Effector CD4-positive, alpha-beta T cell (primary cell): ENCODE data around the gene MGLL.

ENCODE experiments used
- DNase-seq: peaks from one replicate; pipeline ENCODE4 v3.0.0-alpha.2; 2020

MGLL gene

GRCh38 chr3:127646501-127647046 lies 175.7 kb downstream of the MGLL start:
- no peak for DNase-seq

GRCh38 chr3:127645371-127646015 lies 176.8 kb downstream of the MGLL start:
- no peak for DNase-seq

- no peak for DNase-seq
Observed at GRCh38 chr3:127644641-127645370, 177.5 kb downstream of the MGLL start.

GRCh38 chr3:127640042-127640355 lies 182.3 kb downstream of the MGLL start:
- no peak for DNase-seq

- DNase-seq, result no peak
Observed at GRCh38 chr3:127639173-127640041, 182.9 kb downstream of the MGLL start.
